Upper lobe of right lung (tissue), 1 donor: Measurements from ENCODE around the gene CHMP4B. TPM values are rescaled to one million over a fixed set of nuclear protein-coding genes. Genes with fewer than 3 reads are reported as not detected.

ENCODE experiments used
- ATAC-seq: fragments of 200-7000 bp; cut with Tn5 transposase; one replicate; pipeline ENCODE4 v1.9.1; 2020; ENCODE audit warnings: mild to moderate bottlenecking, moderate library complexity
- DNase-seq: peaks from one replicate; pipeline ENCODE4 v3.0.0-alpha.2; 2020
- H3K27ac ChIP-seq: fragments of 200-600 bp; one replicate; pipeline ENCODE4 v1.8.0; 2022
- H3K27me3 ChIP-seq: fragments of 200-600 bp; one replicate; pipeline ENCODE4 v1.8.0; 2022; ENCODE audit warnings: mild to moderate bottlenecking
- H3K36me3 ChIP-seq: fragments of 200-600 bp; one replicate; pipeline ENCODE4 v1.8.0; 2022
- H3K4me1 ChIP-seq: fragments of 200-600 bp; one replicate; pipeline ENCODE4 v1.8.0; 2022
- H3K4me3 ChIP-seq: fragments of 200-600 bp; one replicate; pipeline ENCODE4 v1.8.0; 2022; ENCODE audit warnings: mild to moderate bottlenecking
- H3K9me3 ChIP-seq: fragments of 200-600 bp; one replicate; pipeline ENCODE4 v1.8.0; 2022
- CTCF ChIP-seq: fragments of 200-600 bp; IDR thresholded peaks from one replicate; pipeline ENCODE4 v1.8.0; 2022; ENCODE audit warnings: antibody characterized with exemption
- intact Hi-C: fragments of 100-400 bp; cut with DNase I; formaldehyde crosslinking; loops from one replicate; pipeline ENCODE4 v1.11.0; 2022
- total RNA-seq: library from RNA; stranded (reverse); fragmentation: NEBNext Ultra II Directional; extraction: Animal tissue kit (Norgen Biotek cat#: 25700); gene quantifications from one replicate; pipeline ENCODE4 v1.2.1, GENCODE V29; 2021
- donor health status: DM: no; HTN: yes; CAD: no; lungs with severe emphysema.

CHMP4B gene
- total RNA-seq, 1 donor from 2014 or later: 86.6 TPM

GRCh38 chr20:33785503-33785902 lies 25.6 kb upstream of the CHMP4B start:
- no peak for TF ChIP-seq CTCF
- Histone ChIP-seq H3K4me1 (peaks cover 11% of the 10 kb centered on the region), H3K36me3 (peaks cover 9% of the 10 kb centered on the region), H3K27me3 (no peaks in the 10 kb centered on the region), H3K9me3 (no peaks in the 10 kb centered on the region), H3K27ac (no peak overlapping the region), H3K4me3 (no peak overlapping the region)
- DNase-seq (no peak), ATAC-seq (no peak)
- intact Hi-C loops: no loop called here

- no peaks in the 10 kb centered on the region for H3K27me3 ChIP-seq
- no peak for TF ChIP-seq CTCF
- no peak for ATAC-seq
- no peaks in the 10 kb centered on the region for H3K9me3 ChIP-seq
- intact Hi-C loops: no loop called here
- no peaks in the 10 kb centered on the region for H3K36me3 ChIP-seq
- no peak overlapping the region for H3K27ac ChIP-seq
- peaks cover 11% of the 10 kb centered on the region for H3K4me1 ChIP-seq
- H3K4me3 ChIP-seq: no peak overlapping the region
- no peak for DNase-seq
Measured at GRCh38 chr20:33787253-33787891, 23.8 kb upstream of the CHMP4B start.

- ATAC-seq (no peak), DNase-seq (no peak)
- Histone ChIP-seq H3K4me1 (peaks cover 12% of the 10 kb centered on the region), H3K27me3 (no peaks in the 10 kb centered on the region), H3K36me3 (no peaks in the 10 kb centered on the region), H3K9me3 (no peaks in the 10 kb centered on the region), H3K27ac (peak overlapping the region; percentile 53), H3K4me3 (no peak overlapping the region)
- intact Hi-C loops: no loop called here
- TF ChIP-seq CTCF: no peak
Measured at GRCh38 chr20:33788351-33789049, 22.6 kb upstream of the CHMP4B start.

- H3K4me1 ChIP-seq: peaks cover 19% of the 10 kb centered on the region
- intact Hi-C loops: no loop called here
Measured at GRCh38 chr20:33789109-33789857, 21.9 kb upstream of the CHMP4B start.

GRCh38 chr20:33789858-33790182 lies 21.3 kb upstream of the CHMP4B start:
- Histone ChIP-seq H3K36me3 (no peaks in the 10 kb centered on the region), H3K27me3 (no peaks in the 10 kb centered on the region), H3K27ac (peak overlapping the region; percentile 55), H3K9me3 (no peaks in the 10 kb centered on the region), H3K4me3 (no peak overlapping the region), H3K4me1 (peaks cover 19% of the 10 kb centered on the region)
- TF ChIP-seq CTCF: no peak
- intact Hi-C loops: no loop called here
- DNase-seq (no peak), ATAC-seq (no peak)

More at GRCh38 chr20:33789109-33789857, 21.9 kb upstream of the CHMP4B start:
- H3K27ac ChIP-seq: peak overlapping the region; percentile 53
- no peak for TF ChIP-seq CTCF
- DNase-seq: peak; percentile 74
- ATAC-seq: peak; percentile 85
- no peaks in the 10 kb centered on the region for H3K9me3 ChIP-seq
- no peaks in the 10 kb centered on the region for H3K36me3 ChIP-seq
- H3K27me3 ChIP-seq: no peaks in the 10 kb centered on the region
- H3K4me3 ChIP-seq: no peak overlapping the region
